ENCODE measurements around the gene NCKIPSD. TPM values are rescaled to one million over a fixed set of nuclear protein-coding genes. Genes with fewer than 3 reads are reported as not detected.
"Not testable (repeated sequence)": the region's sequence is repeated elsewhere in the genome, so short reads cannot be mapped to it uniquely, and the experiment has no call there.

The NCKIPSD gene
- total RNA-seq, 1 donor from 2014 or later = 34.1 TPM

- TF ChIP-seq CTCF (IDR thresholded peaks at IDR 0.05; ENCODE audit: unreplicated experiment) = no peak
- Mint-ChIP-seq H3K27ac (ENCODE audit: unreplicated experiment) (no peak overlapping the region), H3K27me3 (ENCODE audit: unreplicated experiment) (no peaks in the 10 kb centered on the region), H3K36me3 (ENCODE audit: low read depth, unreplicated experiment) (no peaks in the 10 kb centered on the region), H3K4me1 (ENCODE audit: unreplicated experiment) (peaks cover 7% of the 10 kb centered on the region), H3K4me3 (ENCODE audit: unreplicated experiment) (peak overlapping the region; percentile 43), H3K9me3 (ENCODE audit: unreplicated experiment) (no peaks in the 10 kb centered on the region)
- no peak for DNase-seq (ENCODE audit: low spot score)
These were observed 38.0 kb upstream of the NCKIPSD start for GRCh38 chr3:48723725-48724124.

GRCh38 chr3:48723293-48723692 lies 37.6 kb upstream of the NCKIPSD start:
- H3K27ac Mint-ChIP-seq (ENCODE audit: unreplicated experiment) = not testable (repeated sequence)

GRCh38 chr3:48716982-48717746 lies 31.4 kb upstream of the NCKIPSD start, which contains the start of gene IP6K2:
Gene IP6K2 (minus strand): TSS chr3:48717221. CDS start chr3:48695291, 21,930 bp downstream.
- Mint-ChIP-seq H3K27me3 (ENCODE audit: unreplicated experiment) (peaks cover 5% of the 10 kb centered on the region), H3K9me3 (ENCODE audit: unreplicated experiment) (no peaks in the 10 kb centered on the region), H3K4me1 (ENCODE audit: unreplicated experiment) (peaks cover 19% of the 10 kb centered on the region), H3K27ac (ENCODE audit: unreplicated experiment) (peak within 1 kb of the TSS; percentile 100), H3K36me3 (ENCODE audit: low read depth, unreplicated experiment) (peaks cover 19% of the 10 kb centered on the region), H3K4me3 (ENCODE audit: unreplicated experiment) (peak within 1 kb of the TSS; percentile 100)
- DNase-seq (ENCODE audit: low spot score) = peak; percentile 99
- no peak for TF ChIP-seq CTCF (IDR thresholded peaks at IDR 0.05; ENCODE audit: unreplicated experiment)

More at GRCh38 chr3:48723293-48723692, 37.6 kb upstream of the NCKIPSD start:
- H3K4me3 Mint-ChIP-seq (ENCODE audit: unreplicated experiment) = peak overlapping the region; percentile 43
- not testable (repeated sequence) for H3K27me3 Mint-ChIP-seq (ENCODE audit: unreplicated experiment); H3K36me3 Mint-ChIP-seq (ENCODE audit: low read depth, unreplicated experiment); H3K9me3 Mint-ChIP-seq (ENCODE audit: unreplicated experiment); DNase-seq (ENCODE audit: low spot score); H3K4me1 Mint-ChIP-seq (ENCODE audit: unreplicated experiment)

- Mint-ChIP-seq H3K9me3 (ENCODE audit: unreplicated experiment) (no peaks in the 10 kb centered on the region), H3K27me3 (ENCODE audit: unreplicated experiment) (peaks cover 5% of the 10 kb centered on the region), H3K36me3 (ENCODE audit: low read depth, unreplicated experiment) (peaks cover 23% of the 10 kb centered on the region), H3K4me1 (ENCODE audit: unreplicated experiment) (peaks cover 22% of the 10 kb centered on the region), H3K4me3 (ENCODE audit: unreplicated experiment) (peak overlapping the region; percentile 100), H3K27ac (ENCODE audit: unreplicated experiment) (peak overlapping the region; percentile 100)
- peak; percentile 13 for DNase-seq (ENCODE audit: low spot score)
- TF ChIP-seq CTCF (IDR thresholded peaks at IDR 0.05; ENCODE audit: unreplicated experiment) = no peak
These were observed 30.8 kb upstream of the NCKIPSD start for GRCh38 chr3:48716508-48716981.

GRCh38 chr3:48715174-48715800 lies 29.6 kb upstream of the NCKIPSD start:
- Mint-ChIP-seq H3K27me3 (ENCODE audit: unreplicated experiment) (peaks cover 5% of the 10 kb centered on the region), H3K4me1 (ENCODE audit: unreplicated experiment) (peaks cover 22% of the 10 kb centered on the region), H3K27ac (ENCODE audit: unreplicated experiment) (peak overlapping the region; percentile 100), H3K4me3 (ENCODE audit: unreplicated experiment) (peak overlapping the region; percentile 100), H3K9me3 (ENCODE audit: unreplicated experiment) (no peaks in the 10 kb centered on the region), H3K36me3 (ENCODE audit: low read depth, unreplicated experiment) (peaks cover 23% of the 10 kb centered on the region)
- TF ChIP-seq CTCF (IDR thresholded peaks at IDR 0.05; ENCODE audit: unreplicated experiment) = no peak
- no peak for DNase-seq (ENCODE audit: low spot score)
